ENCODE results near the gene SEZ6L2. TPM values are rescaled to one million over a fixed set of nuclear protein-coding genes. Genes with fewer than 3 reads are reported as not detected.
"Not testable (repeated sequence)": the region's sequence is repeated elsewhere in the genome, so short reads cannot be mapped to it uniquely, and the experiment has no call there.

SEZ6L2 gene
- total and polyA plus RNA-seq, 9 of the 15 experiments (the other 6 are each of a cell fraction or from before 2014, with no cell fraction given): 0.10 to 2.1 (median 0.72) TPM

GRCh38 chr16:29910819-29911675, 11.7 kb upstream of the SEZ6L2 start (continued):
- TF ChIP-seq CTCF (IDR thresholded peaks at IDR 0.05 in 2 of 3, conservative IDR thresholded peaks at IDR 0.05 in 1 of 3; ENCODE audit: insufficient read depth in 2 of 3, low read depth in 1 of 3, low read length in 3 of 3): peak in 1 of 3 experiments; percentile 40; a peak in 2 of 6 replicates

- 59% methylated on average over 6 of the region's 6 CpGs for WGBS (ENCODE audit: insufficient coverage, low coverage, missing lambda C conversion rate)
- POLR2A ChIA-PET: interaction anchor here (0.6 to 1.2 kb wide), 2 partner anchors 17 to 155 kb away, joined by 3 to 4 read pairs; partner anchors contain the start of gene KCTD13
- H3K4me2 ChIP-seq (ENCODE audit: insufficient read depth, low read length); ATAC-seq; in situ Hi-C loops (cut with MboI); H3K79me2 ChIP-seq (ENCODE audit: control insufficient read depth, insufficient read depth, low read length); BruUV-seq (replicated peaks); H4K20me1 ChIP-seq (replicated peaks; ENCODE audit: control insufficient read depth, insufficient read depth, low read length); H3K9me1 ChIP-seq (ENCODE audit: control insufficient read depth, insufficient read depth, low read length); FAIRE-seq; H3K27ac ChIP-seq (ENCODE audit: extremely low read depth, low read depth, low read length); H3K36me3 ChIP-seq (ENCODE audit: control insufficient read depth, insufficient read depth, low read length); H3K4me3 ChIP-seq; H2AFZ ChIP-seq (ENCODE audit: low read depth, low read length); H3K27me3 ChIP-seq (ENCODE audit: control insufficient read depth in 2 of 2, insufficient read depth in 2 of 2, low read length in 2 of 2); H3K9me3 ChIP-seq (replicated peaks; ENCODE audit: control insufficient read depth, insufficient read depth, low read depth, low read length); CTCF ChIA-PET (ENCODE audit: low intra/inter-chr PET ratio); H3K9ac ChIP-seq (ENCODE audit: insufficient read depth in 1 of 2, low read depth in 2 of 2, low read length in 2 of 2); intact Hi-C loops (cut with micrococcal nuclease); DNase-seq (ENCODE audit: extremely low read depth in 1 of 4, low spot score in 3 of 4): not testable (repeated sequence)
- peaks cover 0 to 19% of the 10 kb centered on the region in 2 experiments; a peak in 2 of 5 replicates for H3K4me1 ChIP-seq (replicated peaks in 1 of 2; ENCODE audit: control insufficient read depth in 2 of 2, insufficient read depth in 2 of 2, low read length in 2 of 2)
These were observed 10.5 kb upstream of the SEZ6L2 start for GRCh38 chr16:29909851-29910250.

Data from K562 (cell line).